Erythroblast (primary cell): ENCODE measurements around the gene ZFP91.

ENCODE experiments used
- GATA1 ChIP-seq: IDR thresholded peaks from 2 replicates; pipeline ENCODE4 v1.6.1; 2011; ENCODE audit warnings: low read depth, mild to moderate bottlenecking, control low read depth, low read length, moderate library complexity
- POLR2A ChIP-seq: IDR thresholded peaks from 2 replicates; pipeline ENCODE4 v1.6.1; 2011; ENCODE audit warnings: mild to moderate bottlenecking, low read length

GRCh38 chr11:58577555-58578135 lies 1.2 kb upstream of the ZFP91 start:
- TF ChIP-seq POLR2A (peak; percentile 92), GATA1 (no peak)
